Measurements from ENCODE around the gene RBMS3.

The RBMS3 gene

DNA sequence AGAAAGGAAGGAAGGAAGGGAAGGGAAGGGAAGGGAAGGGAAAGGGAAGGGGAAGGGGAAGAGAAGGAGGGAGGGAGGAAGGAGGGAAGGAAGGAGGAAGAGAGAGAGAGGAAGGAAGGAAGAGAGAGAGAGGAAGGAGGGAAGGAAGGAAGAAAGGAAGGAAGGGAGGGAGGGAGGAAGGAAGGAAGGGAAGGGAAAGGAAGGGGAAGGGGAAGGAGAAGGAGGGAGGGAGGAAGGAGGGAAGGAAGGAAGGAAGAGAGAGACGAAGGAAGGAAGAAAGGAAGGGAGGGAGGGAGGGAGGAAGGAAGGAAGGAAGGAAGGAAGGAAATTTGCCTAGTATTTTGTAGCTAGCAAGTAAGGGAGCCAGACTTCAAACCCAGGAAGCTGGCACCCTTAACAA is 583.9 kb downstream of the RBMS3 start:
- H4K91ac ChIP-seq (ENCODE audit: low read depth, low read length): no peak overlapping the region
- H2BK5ac ChIP-seq (ENCODE audit: low read depth, low read length, poor library complexity): no peak overlapping the region
- no peak overlapping the region for H2AK5ac ChIP-seq (ENCODE audit: low read length)
- no peak overlapping the region for H3K4ac ChIP-seq (ENCODE audit: low read depth, low read length)
- H3K36me3 ChIP-seq (ENCODE audit: control insufficient read depth in 1 of 2, insufficient read depth in 2 of 2, low read length in 2 of 2): no peaks in the 10 kb centered on the region
- no peak overlapping the region for H3K27ac ChIP-seq (ENCODE audit: low read depth, low read length)
- no peak overlapping the region for H3K18ac ChIP-seq (ENCODE audit: low read length)
- H3K14ac ChIP-seq (ENCODE audit: low read length): no peak overlapping the region
- DNase-seq: no peak
- no peaks in the 10 kb centered on the region for H3K9me3 ChIP-seq (ENCODE audit: insufficient read depth, low read depth, low read length)
- H2BK120ac ChIP-seq (ENCODE audit: insufficient read depth, low read length, poor library complexity): no peak overlapping the region
- H3K4me3 ChIP-seq (ENCODE audit: low read depth, low read length): no peak overlapping the region
- no peak overlapping the region for H3K9ac ChIP-seq (ENCODE audit: low read length)
- H2BK12ac ChIP-seq (ENCODE audit: low read length): no peak overlapping the region
- H3K79me1 ChIP-seq (ENCODE audit: low read length): no peaks in the 10 kb centered on the region
- H4K8ac ChIP-seq (ENCODE audit: low read depth, low read length): no peak overlapping the region
- no peak overlapping the region for H2AFZ ChIP-seq (ENCODE audit: insufficient read depth, low read length, poor library complexity)
- H4K12ac ChIP-seq (ENCODE audit: low read depth, low read length): no peak overlapping the region
- WGBS (ENCODE audit: extremely low coverage, insufficient coverage, insufficient read length): no CpG with 5 or more reads among the region's 1 CpG
- no peaks in the 10 kb centered on the region for H3K4me1 ChIP-seq (ENCODE audit: control insufficient read depth in 1 of 2, insufficient read depth in 2 of 2, low read length in 2 of 2)
- H3K4me2 ChIP-seq (ENCODE audit: low read length): no peak overlapping the region
- H3K79me2 ChIP-seq (ENCODE audit: control insufficient read depth, insufficient read depth, low read length, poor library complexity): no peaks in the 10 kb centered on the region
- no peak overlapping the region for H3K23ac ChIP-seq (ENCODE audit: low read length)
- H3K27me3 ChIP-seq (ENCODE audit: insufficient read depth, low read length): no peaks in the 10 kb centered on the region

DNA sequence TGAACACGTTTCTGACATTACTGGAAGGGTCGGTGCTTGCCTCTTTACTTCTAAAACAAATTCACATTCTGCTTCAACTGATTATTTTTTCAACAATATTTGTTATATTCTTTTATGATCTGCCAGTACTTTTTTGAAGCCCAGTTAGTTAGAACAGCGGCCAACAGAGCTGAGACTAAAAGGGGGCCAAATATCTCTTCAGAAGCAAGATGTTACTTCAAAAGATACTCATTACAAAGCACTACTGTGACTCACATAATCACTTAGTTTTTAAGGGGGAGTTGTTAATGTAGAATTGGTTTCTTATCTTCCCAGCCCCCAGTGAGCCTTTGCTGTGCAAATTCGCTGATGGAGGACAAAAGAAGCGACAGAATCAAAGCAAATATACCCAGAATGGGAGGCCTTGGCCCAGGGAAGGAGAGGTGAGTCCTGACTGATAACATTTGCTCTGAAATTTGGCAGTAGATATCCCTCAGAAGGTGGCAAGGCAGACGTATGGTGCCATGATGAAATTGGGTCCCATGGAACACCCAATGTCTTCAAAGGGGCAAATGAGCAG is 587.8 kb downstream of the RBMS3 start:
- no peak overlapping the region for H3K18ac ChIP-seq (ENCODE audit: low read length)
- no peaks in the 10 kb centered on the region for H3K79me2 ChIP-seq (ENCODE audit: control insufficient read depth, insufficient read depth, low read length, poor library complexity)
- H2BK120ac ChIP-seq (ENCODE audit: insufficient read depth, low read length, poor library complexity): no peak overlapping the region
- H3K4ac ChIP-seq (ENCODE audit: low read depth, low read length): no peak overlapping the region
- WGBS (ENCODE audit: extremely low coverage, insufficient coverage, insufficient read length): no CpG with 5 or more reads among the region's 6 CpGs
- no peak overlapping the region for H4K91ac ChIP-seq (ENCODE audit: low read depth, low read length)
- no peaks in the 10 kb centered on the region for H3K4me1 ChIP-seq (ENCODE audit: control insufficient read depth in 1 of 2, insufficient read depth in 2 of 2, low read length in 2 of 2)
- no peaks in the 10 kb centered on the region for H3K27me3 ChIP-seq (ENCODE audit: insufficient read depth, low read length)
- DNase-seq: no peak
- no peaks in the 10 kb centered on the region for H3K36me3 ChIP-seq (ENCODE audit: control insufficient read depth in 1 of 2, insufficient read depth in 2 of 2, low read length in 2 of 2)
- H3K9me3 ChIP-seq (ENCODE audit: insufficient read depth, low read depth, low read length): no peaks in the 10 kb centered on the region
- no peak overlapping the region for H2BK12ac ChIP-seq (ENCODE audit: low read length)
- no peak overlapping the region for H4K12ac ChIP-seq (ENCODE audit: low read depth, low read length)
- H3K4me2 ChIP-seq (ENCODE audit: low read length): no peak overlapping the region
- H3K27ac ChIP-seq (ENCODE audit: low read depth, low read length): no peak overlapping the region
- H4K8ac ChIP-seq (ENCODE audit: low read depth, low read length): no peak overlapping the region
- no peaks in the 10 kb centered on the region for H3K79me1 ChIP-seq (ENCODE audit: low read length)
- no peak overlapping the region for H3K14ac ChIP-seq (ENCODE audit: low read length)
- H2AK5ac ChIP-seq (ENCODE audit: low read length): no peak overlapping the region
- no peak overlapping the region for H3K23ac ChIP-seq (ENCODE audit: low read length)
- no peak overlapping the region for H2AFZ ChIP-seq (ENCODE audit: insufficient read depth, low read length, poor library complexity)
- no peak overlapping the region for H3K4me3 ChIP-seq (ENCODE audit: low read depth, low read length)
- H2BK5ac ChIP-seq (ENCODE audit: low read depth, low read length, poor library complexity): no peak overlapping the region
- H3K9ac ChIP-seq (ENCODE audit: low read length): no peak overlapping the region

DNA sequence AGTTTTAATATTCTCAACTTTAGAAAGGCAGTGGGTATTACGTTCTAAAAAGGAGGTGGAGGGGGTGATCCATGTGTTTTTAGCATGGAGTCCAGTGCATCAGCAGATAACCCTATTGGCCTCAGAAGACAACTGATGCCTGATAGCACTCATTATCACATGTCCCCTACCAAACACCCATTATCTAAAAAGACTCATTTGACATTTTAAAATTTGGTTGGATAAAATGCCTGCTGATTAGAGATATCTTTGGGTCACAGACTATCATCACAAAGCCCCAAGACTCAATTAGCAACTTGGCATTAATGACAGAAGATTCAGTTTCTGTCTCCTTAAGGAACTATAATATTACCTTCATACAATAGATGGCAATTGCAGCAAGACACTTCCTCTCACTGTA is 589.3 kb downstream of the RBMS3 start:
- no peak overlapping the region for H3K18ac ChIP-seq (ENCODE audit: low read length)
- no peak overlapping the region for H3K9ac ChIP-seq (ENCODE audit: low read length)
- H2BK5ac ChIP-seq (ENCODE audit: low read depth, low read length, poor library complexity): no peak overlapping the region
- no peaks in the 10 kb centered on the region for H3K4me1 ChIP-seq (ENCODE audit: control insufficient read depth in 1 of 2, insufficient read depth in 2 of 2, low read length in 2 of 2)
- H2AFZ ChIP-seq (ENCODE audit: insufficient read depth, low read length, poor library complexity): no peak overlapping the region
- H3K4me2 ChIP-seq (ENCODE audit: low read length): no peak overlapping the region
- no peak overlapping the region for H3K4ac ChIP-seq (ENCODE audit: low read depth, low read length)
- H3K4me3 ChIP-seq (ENCODE audit: low read depth, low read length): no peak overlapping the region
- H4K91ac ChIP-seq (ENCODE audit: low read depth, low read length): no peak overlapping the region
- H4K12ac ChIP-seq (ENCODE audit: low read depth, low read length): no peak overlapping the region
- no peak overlapping the region for H2BK12ac ChIP-seq (ENCODE audit: low read length)
- no peak overlapping the region for H2AK5ac ChIP-seq (ENCODE audit: low read length)
- WGBS (ENCODE audit: extremely low coverage, insufficient coverage, insufficient read length): no CpG with 5 or more reads among the region's 1 CpG
- H3K79me1 ChIP-seq (ENCODE audit: low read length): no peaks in the 10 kb centered on the region
- no peak overlapping the region for H4K8ac ChIP-seq (ENCODE audit: low read depth, low read length)
- H3K27ac ChIP-seq (ENCODE audit: low read depth, low read length): no peak overlapping the region
- H3K36me3 ChIP-seq (ENCODE audit: control insufficient read depth in 1 of 2, insufficient read depth in 2 of 2, low read length in 2 of 2): no peaks in the 10 kb centered on the region
- DNase-seq: no peak
- no peaks in the 10 kb centered on the region for H3K79me2 ChIP-seq (ENCODE audit: control insufficient read depth, insufficient read depth, low read length, poor library complexity)
- no peak overlapping the region for H3K23ac ChIP-seq (ENCODE audit: low read length)
- no peak overlapping the region for H3K14ac ChIP-seq (ENCODE audit: low read length)
- no peaks in the 10 kb centered on the region for H3K9me3 ChIP-seq (ENCODE audit: insufficient read depth, low read depth, low read length)
- H3K27me3 ChIP-seq (ENCODE audit: insufficient read depth, low read length): no peaks in the 10 kb centered on the region
- H2BK120ac ChIP-seq (ENCODE audit: insufficient read depth, low read length, poor library complexity): no peak overlapping the region

DNA sequence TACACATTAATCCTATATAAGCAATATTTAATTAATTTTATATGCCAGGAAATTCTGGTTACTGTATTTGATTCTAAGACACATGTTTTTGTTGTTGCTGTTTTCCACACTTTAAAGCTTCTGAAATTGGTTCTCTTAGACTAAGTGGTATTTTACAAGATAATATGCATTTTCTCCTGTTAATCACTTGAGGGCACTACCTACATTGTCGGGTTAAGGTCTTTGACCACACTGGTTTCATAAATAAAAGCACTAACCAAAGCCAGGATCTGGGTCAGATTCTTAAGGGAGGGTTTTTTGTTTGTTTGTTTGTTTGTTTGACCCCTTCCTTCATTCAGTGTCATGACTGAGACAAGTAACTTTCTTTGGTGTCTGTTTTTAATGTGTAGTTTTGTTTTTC is 590.2 kb downstream of the RBMS3 start:
- Histone ChIP-seq H4K91ac (ENCODE audit: low read depth, low read length) (no peak overlapping the region), H2BK120ac (ENCODE audit: insufficient read depth, low read length, poor library complexity) (no peak overlapping the region), H3K79me2 (ENCODE audit: control insufficient read depth, insufficient read depth, low read length, poor library complexity) (no peaks in the 10 kb centered on the region), H3K4ac (ENCODE audit: low read depth, low read length) (no peak overlapping the region), H3K14ac (ENCODE audit: low read length) (no peak overlapping the region), H3K4me3 (ENCODE audit: low read depth, low read length) (no peak overlapping the region), H4K12ac (ENCODE audit: low read depth, low read length) (no peak overlapping the region), H3K27ac (ENCODE audit: low read depth, low read length) (no peak overlapping the region), H4K8ac (ENCODE audit: low read depth, low read length) (no peak overlapping the region), H3K4me1 (ENCODE audit: control insufficient read depth in 1 of 2, insufficient read depth in 2 of 2, low read length in 2 of 2) (no peaks in the 10 kb centered on the region), H3K9me3 (ENCODE audit: insufficient read depth, low read depth, low read length) (no peaks in the 10 kb centered on the region), H2AK5ac (ENCODE audit: low read length) (no peak overlapping the region), H3K36me3 (ENCODE audit: control insufficient read depth in 1 of 2, insufficient read depth in 2 of 2, low read length in 2 of 2) (no peaks in the 10 kb centered on the region), H3K79me1 (ENCODE audit: low read length) (no peaks in the 10 kb centered on the region), H3K9ac (ENCODE audit: low read length) (no peak overlapping the region), H3K4me2 (ENCODE audit: low read length) (no peak overlapping the region), H3K27me3 (ENCODE audit: insufficient read depth, low read length) (no peaks in the 10 kb centered on the region), H2BK12ac (ENCODE audit: low read length) (no peak overlapping the region), H3K23ac (ENCODE audit: low read length) (no peak overlapping the region), H2AFZ (ENCODE audit: insufficient read depth, low read length, poor library complexity) (no peak overlapping the region), H3K18ac (ENCODE audit: low read length) (no peak overlapping the region), H2BK5ac (ENCODE audit: low read depth, low read length, poor library complexity) (no peak overlapping the region)
- no peak for DNase-seq
- no CpG with 5 or more reads among the region's 1 CpG for WGBS (ENCODE audit: extremely low coverage, insufficient coverage, insufficient read length)
